Right atrium auricular region (tissue), 2 donors: ENCODE data around the gene GBP5. TPM values are rescaled to one million over a fixed set of nuclear protein-coding genes. Genes with fewer than 3 reads are reported as not detected.
"Not testable (repeated sequence)": the region's sequence is repeated elsewhere in the genome, so short reads cannot be mapped to it uniquely, and the experiment has no call there.

Source experiments
- DNase-seq: peaks from one replicate; pipeline ENCODE4 v3.0.0-alpha.2; 2019; ENCODE audit warnings: low spot score
- H3K27ac ChIP-seq, 2 donors: fragments of 200-600 bp; sonication (generic); 1 replicate in 1 of 2; 2 replicates in 1 of 2; pipeline ENCODE4 v1.5.1; 2016 to 2019
- H3K27me3 ChIP-seq, 2 donors: fragments of 200-600 bp; sonication (generic); one replicate each; pipeline versions ENCODE4 v1.5.1 to v1.6.0; 2017 to 2019
- H3K36me3 ChIP-seq: fragments of 200-600 bp; sonication (generic); one replicate; pipeline ENCODE4 v1.5.1; 2016
- H3K4me1 ChIP-seq, 2 donors: fragments of 200-600 bp; sonication (generic); one replicate each; pipeline versions ENCODE4 v1.5.1 to v1.6.0; 2017 to 2019
- H3K4me3 ChIP-seq, 2 donors: fragments of 200-600 bp; sonication (generic); 1 replicate in 1 of 2; 2 replicates in 1 of 2; pipeline ENCODE4 v1.5.1; 2017 to 2019; ENCODE audit warnings: mild to moderate bottlenecking in 1 of 2, moderate library complexity in 1 of 2
- H3K9me3 ChIP-seq, 2 donors: fragments of 200-600 bp; sonication (generic); one replicate each; pipeline ENCODE4 v1.5.1; 2019
- CTCF ChIP-seq, 2 donors: fragments of 200-600 bp; sonication (generic); IDR thresholded peaks; one replicate each; pipeline ENCODE4 v1.5.1; 2019; ENCODE audit warnings: antibody characterized with exemption in 2 of 2
- total RNA-seq, 2 donors: library from RNA; depleted of rRNA; stranded (reverse); fragments of >200 nt; gene quantifications; one replicate each; pipeline ENCODE4 v1.1.0, GENCODE V29; 2016

The GBP5 gene
- 1 to 10 TPM in 1 of 2 donors, under 1 TPM in 1; 0.37 to 1.0 TPM for total RNA-seq

GRCh38 chr1:89272269-89273041 is at the start of gene GBP5:
TSS of gene GBP5 (minus strand) at chr1:89272860. CDS start at chr1:89269555, 3,305 bp downstream.
- not testable (repeated sequence) for H3K27ac ChIP-seq, H3K9me3 ChIP-seq, DNase-seq, H3K4me1 ChIP-seq, H3K36me3 ChIP-seq, H3K4me3 ChIP-seq, H3K27me3 ChIP-seq

GRCh38 chr1:89322402-89322801 is 49.7 kb upstream of the GBP5 start:
- H3K36me3 ChIP-seq: no peaks in the 10 kb centered on the region
- no peak for DNase-seq
- H3K4me1 ChIP-seq: no peaks in the 10 kb centered on the region
- H3K9me3 ChIP-seq: peaks cover 0 to 15% of the 10 kb centered on the region in 2 donors
- H3K4me3 ChIP-seq: no peak overlapping the region
- no peak for TF ChIP-seq CTCF (IDR thresholded peaks at IDR 0.05)
- no peak overlapping the region for H3K27ac ChIP-seq
- no peaks in the 10 kb centered on the region for H3K27me3 ChIP-seq

- peaks cover 0 to 16% of the 10 kb centered on the region in 2 donors for H3K9me3 ChIP-seq
- H3K4me3 ChIP-seq: no peak overlapping the region
- H3K27ac ChIP-seq: no peak overlapping the region
- TF ChIP-seq CTCF (IDR thresholded peaks at IDR 0.05): no peak
- DNase-seq: no peak
- peaks cover 0 to 22% of the 10 kb centered on the region in 2 donors for H3K4me1 ChIP-seq
- no peaks in the 10 kb centered on the region for H3K36me3 ChIP-seq
- H3K27me3 ChIP-seq: no peaks in the 10 kb centered on the region
These were observed 39.9 kb upstream of the GBP5 start for GRCh38 chr1:89312572-89312971.

GRCh38 chr1:89311757-89312156 is 39.1 kb upstream of the GBP5 start:
- peak overlapping the region; percentile 8 to 55 for H3K27ac ChIP-seq
- H3K4me3 ChIP-seq: no peak overlapping the region
- H3K27me3 ChIP-seq: no peaks in the 10 kb centered on the region
- DNase-seq: no peak
- no peak for TF ChIP-seq CTCF (IDR thresholded peaks at IDR 0.05)
- H3K36me3 ChIP-seq: no peaks in the 10 kb centered on the region
- H3K4me1 ChIP-seq: peaks cover 0 to 22% of the 10 kb centered on the region in 2 donors
- peaks cover 0 to 12% of the 10 kb centered on the region in 2 donors for H3K9me3 ChIP-seq

- H3K27me3 ChIP-seq: no peaks in the 10 kb centered on the region
- no peak for TF ChIP-seq CTCF (IDR thresholded peaks at IDR 0.05)
- H3K27ac ChIP-seq: peak overlapping the region; percentile 55 to 57
- H3K36me3 ChIP-seq: no peaks in the 10 kb centered on the region
- H3K9me3 ChIP-seq: peaks cover 0 to 10% of the 10 kb centered on the region in 2 donors
- H3K4me3 ChIP-seq: no peak overlapping the region
- DNase-seq: no peak
- peaks cover 0 to 22% of the 10 kb centered on the region in 2 donors for H3K4me1 ChIP-seq
These were observed 38.3 kb upstream of the GBP5 start for GRCh38 chr1:89310976-89311375.

- DNase-seq: no peak
- no peak for TF ChIP-seq CTCF (IDR thresholded peaks at IDR 0.05)
- Histone ChIP-seq H3K4me1 (peaks cover 0 to 22% of the 10 kb centered on the region in 2 donors), H3K36me3 (no peaks in the 10 kb centered on the region), H3K27me3 (no peaks in the 10 kb centered on the region), H3K4me3 (no peak overlapping the region), H3K9me3 (peaks cover 0 to 5% of the 10 kb centered on the region in 2 donors), H3K27ac (peak overlapping the region; percentile 55 to 57)
These were observed 37.8 kb upstream of the GBP5 start for GRCh38 chr1:89310505-89310904.
